GM18858 (cell line): ENCODE data around the gene ANG.
"Not testable (repeated sequence)": the region's sequence is repeated elsewhere in the genome, so short reads cannot be mapped to it uniquely, and the experiment has no call there.

Source experiments
- ATAC-seq: cut with Tn5 transposase; IDR thresholded peaks from one replicate; pipeline ENCODE4 v1.9.1; 2021; ENCODE audit not compliant: unreplicated experiment

ANG gene

GRCh38 chr14:20688167-20688839 is at the start of gene ANG:
ANG (plus strand) TSS chr14:20688764; CDS start chr14:20693565, 4,801 bp downstream.
- no peak for ATAC-seq

GRCh38 chr14:20641591-20641990 is 47.0 kb upstream of the ANG start, which contains the start of gene OR6S1:
OR6S1 (minus strand) TSS chr14:20641691; CDS start chr14:20641691, 0 bp downstream.
- ATAC-seq, result no peak

- no peak for ATAC-seq
Measured at GRCh38 chr14:20642182-20642581, 46.4 kb upstream of the ANG start.

- not testable (repeated sequence) for ATAC-seq
Measured at GRCh38 chr14:20642755-20643154, 45.8 kb upstream of the ANG start.

- no peak for ATAC-seq
Measured at GRCh38 chr14:20644520-20644919, 44.0 kb upstream of the ANG start.

- ATAC-seq, result no peak
Measured at GRCh38 chr14:20645481-20645880, 43.1 kb upstream of the ANG start.

- ATAC-seq, result no peak
Measured at GRCh38 chr14:20652996-20653975, 35.3 kb upstream of the ANG start.

- ATAC-seq, result no peak
Measured at GRCh38 chr14:20655851-20656250, 32.7 kb upstream of the ANG start.

- no peak for ATAC-seq
Measured at GRCh38 chr14:20656274-20656673, 32.3 kb upstream of the ANG start.

GRCh38 chr14:20657216-20658211 is 31.1 kb upstream of the ANG start:
- no peak for ATAC-seq

- ATAC-seq, result no peak
Measured at GRCh38 chr14:20658246-20658645, 30.3 kb upstream of the ANG start.

GRCh38 chr14:20659336-20659735 is 29.2 kb upstream of the ANG start:
- ATAC-seq, result no peak

- ATAC-seq, result no peak
Measured at GRCh38 chr14:20659813-20660395, 28.7 kb upstream of the ANG start.

GRCh38 chr14:20661197-20661596 is 27.4 kb upstream of the ANG start:
- ATAC-seq, result no peak

GRCh38 chr14:20662968-20663732 is 25.4 kb upstream of the ANG start:
- ATAC-seq, result peak; percentile 63

- ATAC-seq, result not testable (repeated sequence)
Measured at GRCh38 chr14:20666400-20666961, 22.1 kb upstream of the ANG start.

GRCh38 chr14:20667957-20668356 is 20.6 kb upstream of the ANG start:
- ATAC-seq, result peak; percentile 84

- ATAC-seq, result no peak
Measured at GRCh38 chr14:20668969-20669368, 19.6 kb upstream of the ANG start.

GRCh38 chr14:20671597-20672283 is 16.8 kb upstream of the ANG start:
- peak; percentile 32 for ATAC-seq
